OCI-M2 (cell line): Measurements from ENCODE around the gene LTB4R.

ENCODE experiments used
- DNase-seq: peaks from one replicate; lab custom pipeline; 2025; ENCODE audit not compliant: unreplicated experiment; lab: John Stamatoyannopoulos, UW

Gene LTB4R

GRCh38 chr14:24299255-24300191 is 11.8 kb upstream of the LTB4R start, which contains the start of the genes DHRS1 and NOP9:
DHRS1 (minus strand) TSS chr14:24299780; CDS start chr14:24299106, 674 bp downstream.
NOP9 (plus strand) TSS chr14:24299850; CDS start chr14:24299955, 105 bp downstream.
- DNase-seq, result peak; percentile 70

- no peak for DNase-seq
Observed at GRCh38 chr14:24300326-24300980, 10.8 kb upstream of the LTB4R start.

- DNase-seq, result no peak
Observed at GRCh38 chr14:24304019-24304387, 7.3 kb upstream of the LTB4R start.

DNA sequence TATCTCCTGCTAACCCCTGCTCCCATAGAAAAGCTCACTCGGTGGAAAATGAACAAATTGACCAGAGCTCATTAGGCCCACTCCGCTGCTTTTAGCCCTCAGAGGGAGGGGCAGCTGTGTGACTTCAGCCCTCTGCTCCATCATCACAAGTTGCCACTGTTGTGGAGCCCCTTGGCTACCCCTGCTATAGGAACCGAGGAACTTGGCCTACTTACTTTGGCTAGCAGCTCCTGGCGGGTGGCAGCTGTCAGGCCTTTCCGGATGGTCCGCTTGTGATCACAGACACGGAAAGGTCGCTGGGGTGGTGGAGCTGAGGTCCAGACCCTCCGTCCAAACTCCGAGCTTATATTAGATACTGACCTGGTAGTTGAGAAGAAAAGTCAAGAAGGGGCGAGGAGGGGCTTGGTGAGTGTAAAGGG is 4.1 kb upstream of the LTB4R start:
- DNase-seq, result no peak

DNA sequence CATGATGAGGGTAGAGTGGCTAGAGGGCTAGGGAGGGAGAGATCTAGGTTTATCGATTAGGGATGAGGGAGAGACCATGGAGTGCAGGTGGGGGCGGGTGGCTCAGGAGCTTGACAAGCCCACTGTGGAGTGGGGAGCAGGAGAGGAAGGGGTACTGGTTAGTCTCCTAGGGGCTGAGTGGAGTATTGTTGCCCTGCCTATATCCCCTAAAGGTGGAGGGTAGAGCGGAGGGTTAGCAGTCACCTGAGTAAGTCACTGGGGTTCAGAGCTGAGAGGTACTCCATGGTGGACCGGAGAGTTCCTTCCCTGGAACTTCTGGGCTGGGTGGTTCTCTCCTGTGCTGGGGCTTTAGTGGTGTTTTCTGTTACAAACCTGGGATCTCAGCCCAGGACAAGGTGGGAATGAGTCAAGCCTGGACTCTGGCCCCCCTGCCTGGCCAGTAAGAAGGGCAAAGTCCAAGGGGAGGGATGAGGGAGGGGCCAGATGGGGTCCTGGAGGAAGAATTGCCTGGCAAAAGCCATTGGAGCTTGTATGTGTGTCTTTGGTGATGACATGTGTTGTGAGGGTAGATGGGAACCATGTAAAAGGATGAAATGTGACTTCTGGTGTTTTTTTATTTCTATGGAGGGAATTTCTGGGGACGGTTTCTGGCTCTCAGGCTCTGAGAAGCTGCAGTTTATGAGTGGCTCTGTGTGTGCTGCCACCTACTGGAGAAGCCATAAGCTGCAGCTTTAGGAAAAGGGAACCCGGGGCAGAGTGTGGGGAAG is 3.5 kb upstream of the LTB4R start, which contains the start of gene CIDEB:
Gene CIDEB (minus strand): TSS at position 403 of the 767 bp plus-strand sequence. CDS start 119 bp downstream, at position 284.
- no peak for DNase-seq

DNA sequence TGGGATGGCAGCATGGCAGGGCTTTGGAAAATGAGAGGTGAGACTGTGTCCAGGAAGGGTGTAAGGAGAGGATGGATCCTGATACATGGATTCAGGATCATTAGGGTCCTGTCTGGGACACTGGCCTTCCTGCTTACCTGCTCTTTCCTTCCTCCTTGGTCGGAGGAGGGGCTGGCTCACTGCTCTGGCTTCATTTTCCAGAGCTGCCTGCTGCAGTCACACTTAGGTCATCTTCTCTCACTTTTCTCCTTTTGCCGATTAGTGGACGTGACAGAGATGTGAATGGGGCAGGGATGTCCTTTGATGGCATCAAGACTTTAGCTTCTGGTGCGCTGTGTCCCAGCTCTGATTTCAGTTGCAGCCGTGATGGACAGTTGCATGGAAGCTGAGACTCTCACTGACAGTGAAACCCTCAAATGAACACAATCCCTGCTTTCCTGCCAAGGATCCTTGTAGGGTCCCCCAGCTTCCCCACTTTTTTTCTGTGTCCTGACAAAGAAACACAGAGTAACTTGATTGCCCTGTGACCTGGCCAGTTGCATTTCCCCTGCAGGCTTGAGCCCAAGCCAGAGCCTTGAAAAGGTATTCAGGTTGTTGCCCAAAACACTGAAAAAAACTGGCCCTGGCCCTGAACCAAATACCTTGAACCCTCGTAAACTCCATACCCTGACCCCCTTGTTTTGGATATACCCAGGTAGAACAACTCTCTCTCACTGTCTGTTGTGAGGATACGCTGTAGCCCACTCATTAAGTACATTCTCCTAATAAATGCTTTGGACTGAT is 2.8 kb upstream of the LTB4R start:
- no peak for DNase-seq

DNA sequence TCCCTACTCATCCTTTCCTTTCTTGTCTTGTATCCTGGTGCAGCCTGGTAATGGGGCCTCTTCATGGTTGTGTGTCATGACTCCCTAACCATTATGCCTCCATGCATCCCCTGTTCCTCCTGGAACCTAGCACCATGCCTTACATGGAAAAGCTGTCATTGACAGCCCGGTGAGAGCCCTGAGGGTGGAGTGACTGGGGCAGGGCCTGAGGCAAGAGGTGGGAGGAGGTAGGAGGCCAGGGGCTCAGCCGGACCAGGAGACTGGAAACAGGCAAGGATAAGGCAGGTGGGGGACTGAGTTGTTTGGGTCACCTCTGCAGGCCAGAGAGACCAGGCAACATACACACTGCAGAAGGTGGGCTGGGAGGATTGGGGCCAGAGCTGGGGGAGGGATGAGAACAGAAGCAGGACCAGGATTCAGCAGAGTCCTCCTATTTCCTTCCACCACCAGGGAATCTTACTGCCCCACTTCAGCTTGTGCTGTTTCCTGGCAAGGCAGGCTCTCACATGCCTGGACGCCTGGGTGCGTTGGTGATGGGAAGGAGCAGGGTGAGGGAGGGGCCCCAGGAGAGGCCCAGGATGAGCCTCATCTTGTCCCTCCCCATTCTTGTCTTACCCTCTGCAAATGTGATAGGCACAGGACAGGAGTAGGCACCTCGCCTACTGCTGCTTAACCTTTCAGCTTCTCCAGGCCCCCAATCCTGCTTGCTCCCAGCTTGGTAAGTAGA is 1.6 kb upstream of the LTB4R start, which contains the start of gene LTB4R2:
Gene LTB4R2 (plus strand): TSS at position 603 of the 727 bp plus-strand sequence. CDS start 525 bp downstream, outside the sequence.
- no peak for DNase-seq

DNA sequence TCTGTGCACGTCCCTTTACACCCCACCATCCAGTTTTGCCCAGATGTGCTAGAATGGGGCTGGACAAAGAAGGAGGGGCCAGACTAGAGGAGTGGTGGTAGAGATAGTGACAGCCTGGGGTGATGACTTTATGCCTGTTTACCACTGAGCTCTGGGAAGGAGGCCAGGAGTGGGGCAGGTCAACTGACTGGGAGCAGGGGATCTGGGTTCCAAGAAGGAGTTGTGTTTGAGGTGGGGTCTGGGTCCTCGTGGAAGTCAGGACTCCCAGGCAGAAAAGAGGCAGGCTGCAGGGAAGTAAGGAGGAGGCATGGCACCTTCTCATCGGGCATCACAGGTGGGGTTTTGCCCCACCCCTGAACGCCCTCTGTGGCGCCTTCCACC is 1.0 kb upstream of the LTB4R start:
- DNase-seq, result no peak

- DNase-seq, result no peak
Observed at GRCh38 chr14:24311837-24312615, 724 bp downstream of the LTB4R start.

GRCh38 chr14:24312736-24313507 is 1.6 kb downstream of the LTB4R start:
- DNase-seq, result no peak

DNA sequence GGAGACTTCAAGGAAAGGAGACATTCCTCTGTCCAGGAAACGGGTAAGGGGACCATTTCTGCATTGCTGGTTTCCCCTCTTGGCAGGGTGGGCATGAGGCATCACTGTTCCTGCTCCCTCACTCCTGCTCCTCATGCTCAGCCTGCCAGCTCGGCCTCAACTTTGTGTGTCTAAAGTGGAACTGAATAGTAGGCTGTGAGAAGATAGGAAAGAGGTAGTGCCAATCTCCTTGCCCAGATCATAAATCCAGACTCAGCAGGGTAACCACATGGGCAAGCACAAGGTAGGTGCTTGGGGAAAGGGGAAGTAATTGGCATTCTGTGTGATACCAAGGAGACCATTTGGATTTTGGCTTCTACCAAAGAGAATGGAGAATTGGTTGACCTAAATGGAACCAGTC is 2.6 kb downstream of the LTB4R start:
- no peak for DNase-seq

GRCh38 chr14:24314377-24315193 is 3.3 kb downstream of the LTB4R start:
- no peak for DNase-seq

- no peak for DNase-seq
Observed at GRCh38 chr14:24315243-24315806, 4.0 kb downstream of the LTB4R start.

DNA sequence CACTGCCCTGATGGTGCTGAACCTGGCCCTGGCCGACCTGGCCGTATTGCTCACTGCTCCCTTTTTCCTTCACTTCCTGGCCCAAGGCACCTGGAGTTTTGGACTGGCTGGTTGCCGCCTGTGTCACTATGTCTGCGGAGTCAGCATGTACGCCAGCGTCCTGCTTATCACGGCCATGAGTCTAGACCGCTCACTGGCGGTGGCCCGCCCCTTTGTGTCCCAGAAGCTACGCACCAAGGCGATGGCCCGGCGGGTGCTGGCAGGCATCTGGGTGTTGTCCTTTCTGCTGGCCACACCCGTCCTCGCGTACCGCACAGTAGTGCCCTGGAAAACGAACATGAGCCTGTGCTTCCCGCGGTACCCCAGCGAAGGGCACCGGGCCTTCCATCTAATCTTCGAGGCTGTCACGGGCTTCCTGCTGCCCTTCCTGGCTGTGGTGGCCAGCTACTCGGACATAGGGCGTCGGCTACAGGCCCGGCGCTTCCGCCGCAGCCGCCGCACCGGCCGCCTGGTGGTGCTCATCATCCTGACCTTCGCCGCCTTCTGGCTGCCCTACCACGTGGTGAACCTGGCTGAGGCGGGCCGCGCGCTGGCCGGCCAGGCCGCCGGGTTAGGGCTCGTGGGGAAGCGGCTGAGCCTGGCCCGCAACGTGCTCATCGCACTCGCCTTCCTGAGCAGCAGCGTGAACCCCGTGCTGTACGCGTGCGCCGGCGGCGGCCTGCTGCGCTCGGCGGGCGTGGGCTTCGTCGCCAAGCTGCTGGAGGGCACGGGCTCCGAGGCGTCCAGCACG is 4.7 kb downstream of the LTB4R start:
- DNase-seq, result no peak

- DNase-seq, result no peak
Observed at GRCh38 chr14:24316597-24316950, 5.3 kb downstream of the LTB4R start.
